CD4-positive, alpha-beta T cell treated with Interleukin-17A for 4 hours (primary cell): Measurements from ENCODE around the gene HOTAIR.

Experiments
- DNase-seq: peaks from one replicate; pipeline ENCODE4 v3.0.0-alpha.2; 2020; ENCODE audit warnings: mixed read lengths

HOTAIR gene

DNA sequence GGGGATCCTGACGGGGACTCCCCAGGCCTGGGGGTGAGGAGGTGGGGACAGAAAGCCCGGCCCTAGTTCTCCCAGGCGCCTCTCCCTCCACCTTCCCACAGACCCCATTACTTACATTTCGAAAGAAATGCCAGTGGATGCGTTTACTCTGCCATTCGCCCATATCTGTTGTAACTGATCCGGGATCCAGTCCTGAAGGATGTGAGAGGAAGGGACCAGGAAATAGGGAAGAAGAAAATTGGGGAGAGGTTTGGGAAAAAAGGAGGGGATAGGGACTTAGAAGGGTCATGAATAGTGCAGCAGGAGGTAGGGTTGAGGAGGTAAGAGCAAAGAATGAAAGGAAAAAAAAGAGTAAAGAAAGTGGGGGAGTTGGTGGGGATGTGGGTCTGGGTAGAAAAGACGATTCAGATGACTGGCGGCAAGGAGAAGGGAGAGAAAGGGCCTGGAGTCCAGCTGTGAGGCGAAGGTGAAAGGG lies 18.9 kb downstream of the HOTAIR start:
- no peak for DNase-seq

DNA sequence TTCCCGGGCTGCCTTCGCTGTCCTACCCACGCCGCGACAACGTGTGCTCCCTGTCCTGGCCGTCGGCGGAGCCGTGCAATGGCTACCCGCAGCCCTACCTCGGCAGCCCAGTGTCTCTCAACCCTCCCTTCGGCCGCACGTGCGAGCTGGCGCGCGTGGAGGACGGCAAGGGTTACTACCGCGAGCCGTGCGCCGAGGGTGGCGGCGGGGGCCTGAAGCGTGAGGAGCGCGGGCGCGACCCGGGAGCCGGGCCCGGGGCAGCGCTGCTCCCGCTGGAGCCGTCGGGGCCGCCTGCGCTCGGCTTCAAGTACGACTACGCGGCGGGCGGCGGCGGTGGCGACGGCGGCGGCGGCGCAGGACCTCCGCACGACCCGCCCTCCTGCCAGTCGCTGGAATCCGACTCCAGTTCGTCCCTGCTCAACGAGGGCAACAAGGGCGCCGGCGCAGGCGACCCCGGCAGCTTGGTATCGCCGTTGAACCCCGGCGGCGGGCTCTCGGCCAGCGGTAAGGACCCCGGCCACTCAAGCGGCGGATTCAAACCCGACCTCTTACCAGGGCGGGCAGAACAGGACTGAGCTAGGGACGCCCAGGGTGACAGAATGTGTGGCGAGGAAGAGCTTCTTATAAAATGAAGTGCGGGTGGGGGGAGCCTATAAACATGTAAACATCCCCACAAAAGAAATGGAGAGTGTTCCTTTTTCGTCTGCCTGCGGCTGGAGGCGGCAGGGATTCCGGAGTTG lies 19.5 kb downstream of the HOTAIR start:
- no peak for DNase-seq

DNA sequence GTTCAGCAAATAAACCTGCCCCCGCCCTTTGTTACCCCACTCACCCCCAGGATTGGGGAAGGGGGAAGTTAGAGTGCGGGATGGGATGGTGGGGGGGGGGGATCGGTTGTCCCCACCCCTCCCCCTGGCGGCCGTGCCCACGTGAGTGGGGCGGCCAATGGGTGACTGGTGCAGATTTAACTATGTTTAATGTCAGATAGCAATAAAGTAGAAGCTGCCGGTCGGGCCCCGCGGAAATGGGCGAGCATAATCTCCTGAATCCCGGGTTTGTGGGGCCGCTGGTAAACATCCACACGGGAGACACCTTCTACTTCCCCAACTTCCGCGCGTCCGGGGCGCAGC lies 20.1 kb downstream of the HOTAIR start, which contains the start of gene HOXC12:
TSS of gene HOXC12 (plus strand) at position 210 of the 342 bp plus-strand sequence. CDS start at position 237, 27 bp downstream.
- no peak for DNase-seq

DNA sequence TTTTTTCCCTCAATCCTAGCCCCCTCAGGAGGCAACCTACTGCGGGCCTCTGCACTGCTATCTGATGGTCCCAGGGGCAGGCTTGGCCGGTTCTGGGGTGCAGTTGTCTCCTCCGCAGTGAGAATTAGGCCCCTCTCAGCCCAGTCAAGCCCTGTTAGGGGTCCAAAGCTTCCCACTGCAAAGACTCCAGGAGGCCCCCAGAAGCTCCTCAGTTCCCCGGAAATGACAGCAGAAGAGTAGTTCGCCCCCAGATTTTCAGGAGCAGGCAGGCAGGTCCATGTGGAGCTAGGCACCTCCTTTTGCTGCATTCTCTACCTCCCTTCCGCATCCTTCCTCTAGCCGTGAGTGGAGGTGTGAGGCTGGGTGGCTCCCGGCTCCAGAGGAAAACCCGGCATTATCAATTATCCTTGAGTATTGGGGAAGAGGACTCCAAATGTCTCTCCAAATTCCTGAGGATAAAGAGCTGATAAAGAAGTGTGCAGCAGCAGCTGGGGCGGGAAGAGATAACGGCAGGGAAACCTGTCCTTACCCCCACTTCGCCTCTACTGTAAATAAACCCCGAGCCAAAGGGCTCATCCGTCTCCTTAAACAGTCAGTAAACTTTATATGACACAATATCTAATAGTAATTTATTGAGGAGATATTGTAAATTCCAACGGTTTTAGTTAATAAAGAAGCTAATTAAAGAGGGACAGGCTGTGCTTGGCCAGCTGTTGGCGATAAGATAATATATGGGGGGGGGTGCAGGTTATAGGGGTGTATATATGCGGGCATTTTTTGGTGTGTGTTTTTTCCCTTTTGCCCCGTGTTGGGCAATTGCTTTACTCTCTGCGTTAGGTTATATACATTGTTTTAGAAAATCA lies 20.7 kb downstream of the HOTAIR start:
- no peak for DNase-seq

DNA sequence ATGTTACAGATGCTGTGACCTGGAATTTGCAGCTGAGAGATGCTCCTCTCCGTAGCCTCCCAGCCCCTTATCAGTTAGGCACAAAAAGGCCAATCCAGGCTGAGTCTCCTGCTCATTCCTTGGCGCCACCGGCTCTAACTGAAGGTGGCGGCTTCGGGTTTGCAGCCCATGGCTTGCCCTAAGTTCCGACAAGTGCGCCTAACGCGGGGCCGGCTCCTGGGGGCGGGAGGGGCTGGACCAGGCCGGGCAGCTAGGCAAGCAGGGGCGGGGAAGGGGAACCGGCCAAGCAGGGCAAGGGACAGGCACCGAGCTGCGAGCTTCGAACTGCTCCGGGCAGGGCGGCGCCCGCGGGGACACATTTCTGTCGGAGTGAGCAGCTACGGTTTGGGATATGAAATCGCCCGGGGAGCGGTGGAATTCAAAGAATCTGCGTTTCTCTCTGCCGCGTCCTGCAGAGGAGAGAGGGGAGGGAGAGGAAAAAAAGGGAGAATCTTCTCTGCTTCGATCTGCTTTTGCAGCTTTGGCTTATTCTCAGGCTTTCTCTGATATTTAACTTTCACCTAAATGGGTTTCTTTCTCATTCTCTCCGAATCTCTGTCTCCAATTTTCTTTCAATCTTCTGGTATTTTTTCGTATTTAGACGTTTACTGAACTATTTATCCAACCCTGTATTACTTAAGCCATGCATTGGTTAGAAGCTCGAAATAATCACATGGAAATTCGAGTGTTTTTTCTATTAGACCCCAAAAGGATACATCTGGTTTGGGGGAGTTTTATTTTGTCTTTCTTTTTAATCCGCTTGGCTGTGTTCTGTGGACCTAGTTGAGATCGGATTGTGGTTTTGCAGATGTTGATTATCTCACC lies 21.7 kb downstream of the HOTAIR start:
- DNase-seq = no peak

DNA sequence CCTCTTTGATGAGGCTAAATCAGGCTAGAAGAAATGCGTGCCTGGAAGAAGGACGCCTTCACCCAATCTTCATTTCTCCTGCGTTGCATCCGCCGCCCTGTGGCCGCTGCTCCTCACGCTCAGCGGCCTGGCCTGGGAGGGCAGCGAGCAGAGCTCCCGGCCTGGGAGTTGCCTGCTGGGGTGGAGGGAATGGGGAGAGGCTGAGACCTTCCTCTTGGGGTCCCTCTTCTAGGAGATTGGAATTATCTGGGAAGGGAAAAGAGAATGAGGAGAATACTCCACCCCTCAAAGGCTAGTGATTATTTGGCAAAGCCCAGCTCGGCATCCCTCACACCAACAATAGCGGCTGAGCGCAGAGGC lies 22.4 kb downstream of the HOTAIR start:
- no peak for DNase-seq

DNA sequence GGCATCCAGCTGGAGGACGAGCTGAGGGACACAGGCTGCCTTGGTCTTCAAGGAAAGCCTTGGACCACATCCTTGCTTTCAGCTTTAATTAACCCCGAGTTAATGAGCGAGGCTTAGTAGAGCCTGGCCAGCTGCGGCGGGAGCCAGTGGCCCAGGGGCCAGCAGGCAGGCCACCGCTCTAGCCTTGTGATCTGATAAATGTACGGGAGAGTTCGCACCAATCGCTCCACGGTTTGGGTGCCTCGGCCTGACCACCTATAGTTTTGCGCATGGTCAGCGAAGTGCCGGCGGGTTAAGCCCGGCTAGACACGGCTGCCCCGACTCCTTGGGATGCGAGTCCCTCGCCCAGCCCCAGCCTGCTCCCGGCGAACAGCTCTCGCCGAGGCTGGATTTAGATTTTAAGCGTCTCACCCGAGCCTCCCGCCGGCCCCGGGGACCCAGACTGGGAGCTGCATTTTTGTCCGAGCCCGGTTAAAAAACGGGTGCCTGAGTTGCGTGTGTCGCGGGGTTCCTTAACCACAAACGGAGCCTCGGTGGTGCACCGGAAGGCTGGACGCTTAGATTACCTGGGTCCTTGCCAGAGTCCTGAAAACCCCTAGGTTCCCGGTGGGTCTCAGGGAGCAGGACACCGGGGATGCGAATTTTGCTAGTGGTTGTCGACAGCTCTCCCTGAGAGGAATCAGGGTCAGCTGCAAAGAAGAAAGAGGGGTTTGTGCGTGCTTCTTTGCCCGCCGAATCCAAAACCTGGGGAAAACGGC lies 23.0 kb downstream of the HOTAIR start:
- DNase-seq = no peak

DNA sequence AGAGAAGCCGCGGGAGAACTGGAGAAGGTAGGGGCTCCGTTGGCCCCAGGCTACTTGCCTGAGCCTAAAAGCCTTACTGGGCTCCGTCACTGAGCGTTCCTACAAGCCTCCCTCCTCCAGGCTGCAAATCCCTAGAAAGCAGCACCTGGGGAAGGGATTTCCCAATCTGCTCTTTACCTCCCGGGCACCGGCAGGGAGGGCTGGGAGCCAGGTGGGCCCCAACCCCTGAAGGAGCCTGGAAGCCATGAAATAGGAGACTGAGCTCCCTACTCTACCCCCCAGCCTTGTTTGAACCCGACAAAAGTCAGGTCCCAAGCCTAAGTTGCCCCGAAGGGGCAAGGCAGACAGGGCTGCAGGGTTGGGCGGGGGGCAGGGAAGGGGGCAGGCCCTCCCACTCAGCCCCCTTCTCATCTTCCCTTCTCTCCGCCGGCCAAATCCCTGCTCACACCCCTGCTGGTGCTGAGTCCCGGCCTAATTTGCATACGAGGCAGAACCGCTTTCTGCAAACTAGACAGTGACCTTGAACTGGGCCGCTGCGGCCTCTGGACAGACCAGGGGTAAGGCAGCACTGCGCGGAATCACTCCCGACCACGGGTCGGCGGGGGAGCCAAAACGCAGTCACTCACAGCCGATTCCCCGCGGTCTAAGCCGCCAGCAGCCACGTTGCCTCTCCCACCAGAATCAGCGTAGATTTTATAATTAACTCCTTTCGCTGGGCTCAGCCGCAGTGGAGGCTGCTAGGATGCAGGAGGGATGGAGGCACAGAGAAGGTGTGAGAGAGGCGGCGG lies 23.8 kb downstream of the HOTAIR start:
- DNase-seq = no peak

DNA sequence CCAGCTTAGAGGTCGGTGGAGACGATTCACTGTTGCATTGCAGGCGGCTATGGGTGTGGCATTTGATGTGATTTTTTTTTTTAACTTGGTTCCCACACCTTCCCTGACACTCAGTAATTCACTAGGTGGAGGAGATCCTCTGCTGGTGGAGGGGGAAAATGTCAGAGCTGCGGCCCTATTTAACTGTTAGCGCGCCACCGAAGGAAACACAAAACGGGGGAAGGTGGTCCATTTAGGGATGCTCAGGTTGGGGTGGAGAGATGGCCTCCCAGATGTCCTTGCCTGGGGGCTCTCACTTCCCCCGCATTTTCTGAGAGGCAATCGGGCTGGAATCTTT lies 24.3 kb downstream of the HOTAIR start:
- no peak for DNase-seq

DNA sequence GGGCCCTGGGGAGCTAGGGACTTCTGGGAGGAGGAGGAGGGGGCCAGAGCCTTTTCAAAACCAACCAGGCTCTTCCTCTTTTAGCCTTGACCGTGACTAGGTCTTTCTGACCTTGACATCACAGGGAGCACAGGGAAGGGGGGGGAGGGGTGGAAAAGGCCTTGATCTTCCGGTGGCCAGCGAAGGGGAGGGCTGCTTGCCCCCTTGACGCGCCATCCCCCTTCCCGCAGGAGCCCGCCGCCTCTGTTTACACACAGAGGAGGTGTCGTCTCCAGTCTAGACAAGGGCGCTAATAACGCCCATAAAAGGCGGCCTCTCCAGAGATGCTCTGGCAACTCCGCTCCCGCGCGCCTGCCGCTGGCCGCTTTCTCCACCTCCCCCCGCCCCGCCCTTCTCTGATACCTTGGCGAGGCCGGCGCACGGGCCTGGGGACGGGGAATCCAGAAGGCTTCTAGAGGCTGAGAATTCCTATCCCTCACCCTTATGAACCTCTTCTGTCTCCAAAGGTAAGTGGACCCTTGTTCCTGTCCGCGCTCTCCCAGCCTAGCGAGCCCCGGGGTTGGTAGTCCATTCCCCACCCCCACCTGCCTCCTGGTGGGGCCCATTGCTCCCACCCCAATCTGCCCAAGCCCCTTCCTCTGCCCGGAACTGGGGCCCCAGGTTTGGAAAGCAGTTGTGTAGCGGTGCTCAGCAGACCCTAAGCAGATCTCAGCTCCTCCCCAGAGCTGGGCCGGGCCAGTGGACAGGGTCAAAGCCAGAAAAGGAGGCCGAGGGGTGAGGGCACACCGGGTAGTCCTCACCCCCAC lies 24.9 kb downstream of the HOTAIR start:
- DNase-seq = no peak

DNA sequence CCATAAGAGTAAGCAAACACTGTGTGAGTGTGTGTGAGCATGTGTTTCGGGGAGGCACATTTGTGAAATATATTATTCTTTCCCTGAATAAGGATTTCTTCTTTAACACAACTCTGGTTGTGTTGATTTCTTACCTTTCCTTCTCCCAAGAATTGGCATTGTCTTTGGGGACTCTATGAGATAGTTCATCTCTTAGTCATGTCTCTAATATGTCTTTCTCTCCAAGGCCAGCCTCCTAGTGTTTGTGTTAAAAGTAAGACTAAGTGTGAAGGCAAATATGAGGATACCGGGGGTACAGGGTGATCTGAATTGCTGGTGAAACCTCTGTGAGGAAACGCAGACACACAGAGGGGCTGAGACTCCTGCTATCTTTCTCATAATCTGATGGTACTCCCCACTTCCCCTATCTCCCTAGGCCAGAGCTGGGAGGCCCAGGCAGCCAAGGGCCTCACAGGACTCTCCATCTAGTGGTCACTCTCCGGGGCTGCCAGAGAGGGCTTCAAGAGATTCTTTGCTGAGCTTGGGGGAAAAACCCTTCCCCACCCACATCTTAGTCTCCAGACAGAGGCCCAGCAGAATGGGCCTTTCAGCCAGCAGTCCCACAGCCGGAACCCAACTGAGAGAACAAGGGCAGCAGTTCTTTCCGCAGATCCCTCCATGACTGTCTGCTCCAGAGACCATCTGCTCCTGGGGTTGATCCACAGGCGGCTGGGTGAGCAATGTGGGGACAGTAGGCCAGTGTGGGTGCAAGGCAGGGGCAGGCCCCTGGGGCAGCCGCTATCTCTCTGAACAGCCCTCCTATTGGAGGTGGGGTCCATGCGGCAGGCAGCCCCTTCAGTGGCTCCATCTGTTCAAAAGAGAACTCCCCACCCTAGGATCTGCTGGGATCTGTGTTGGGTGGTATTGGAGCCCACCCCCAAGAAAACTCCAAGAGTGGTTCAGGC lies 25.8 kb downstream of the HOTAIR start:
- DNase-seq = no peak

DNA sequence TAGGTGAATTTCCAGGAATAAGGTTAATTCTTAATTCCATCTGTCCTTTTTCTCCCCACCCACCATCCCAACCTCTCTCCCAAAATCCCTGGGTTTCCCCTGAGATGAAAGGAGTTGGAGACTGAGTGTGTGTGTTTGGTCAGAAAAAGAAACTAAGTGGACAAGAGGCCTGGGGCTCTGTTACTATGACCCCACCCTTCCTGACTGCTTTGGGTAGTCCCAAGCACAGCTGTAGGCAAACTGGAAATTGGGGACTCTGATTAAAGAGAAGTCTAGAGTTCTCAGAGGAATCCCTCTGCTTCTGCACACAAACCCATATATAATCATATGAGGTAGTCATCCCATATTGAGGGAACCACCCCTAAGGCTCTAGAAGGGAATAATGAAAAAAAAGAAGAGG lies 27.0 kb downstream of the HOTAIR start:
- DNase-seq = no peak

DNA sequence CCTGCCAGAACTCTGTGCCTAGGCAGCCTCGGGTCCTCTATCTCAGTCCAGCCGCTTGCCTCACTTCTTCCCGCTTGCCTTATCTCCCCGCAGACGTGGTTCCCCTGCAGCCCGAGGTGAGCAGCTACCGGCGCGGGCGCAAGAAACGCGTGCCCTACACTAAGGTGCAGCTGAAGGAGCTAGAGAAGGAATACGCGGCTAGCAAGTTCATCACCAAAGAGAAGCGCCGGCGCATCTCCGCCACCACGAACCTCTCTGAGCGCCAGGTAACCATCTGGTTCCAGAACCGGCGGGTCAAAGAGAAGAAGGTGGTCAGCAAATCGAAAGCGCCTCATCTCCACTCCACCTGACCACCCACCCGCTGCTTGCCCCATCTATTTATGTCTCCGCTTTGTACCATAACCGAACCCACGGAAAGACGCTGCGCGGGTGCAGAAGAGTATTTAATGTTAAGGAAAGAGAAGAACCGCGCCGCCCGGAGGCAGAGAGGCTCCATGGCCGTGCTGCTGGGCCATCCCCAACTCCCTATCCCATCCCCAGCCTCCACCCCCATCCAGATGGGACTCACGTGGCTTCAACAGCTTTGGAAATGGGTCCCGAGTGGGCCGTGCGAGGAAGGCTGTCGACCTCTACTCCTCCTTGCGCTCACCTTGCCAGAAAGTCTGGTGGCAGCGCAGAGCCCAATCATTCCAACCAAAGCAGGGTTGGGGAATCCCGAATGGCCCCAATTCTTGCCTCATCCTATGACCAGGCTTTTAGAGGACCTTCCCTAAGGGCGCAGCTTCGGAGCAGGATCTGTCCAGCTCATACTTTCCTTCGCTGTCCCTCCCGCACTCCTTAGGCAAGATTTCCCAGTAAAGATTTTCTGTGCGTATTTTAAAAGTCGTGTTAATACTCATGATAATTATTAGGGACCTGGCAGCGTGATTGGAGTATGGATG lies 29.6 kb downstream of the HOTAIR start:
- no peak for DNase-seq

DNA sequence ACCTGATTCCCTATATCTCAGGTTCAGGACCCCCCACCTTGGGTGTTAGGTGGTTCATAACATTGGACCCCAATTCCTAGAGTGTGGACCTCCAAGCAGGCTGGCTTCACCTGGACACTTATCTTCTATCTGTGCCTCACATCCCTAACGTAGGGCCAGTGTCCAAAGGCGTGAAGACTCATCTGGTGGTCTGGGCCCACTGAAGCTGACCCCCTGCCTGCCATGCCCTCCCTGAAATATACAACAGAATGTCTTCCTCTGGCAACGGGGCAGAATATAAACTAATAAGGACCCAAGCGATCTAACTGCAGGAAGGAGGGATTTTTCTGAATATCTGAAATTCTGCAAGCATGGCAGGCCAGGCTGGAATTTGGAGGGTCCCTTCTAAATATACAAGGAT lies 30.5 kb downstream of the HOTAIR start:
- DNase-seq = no peak

DNA sequence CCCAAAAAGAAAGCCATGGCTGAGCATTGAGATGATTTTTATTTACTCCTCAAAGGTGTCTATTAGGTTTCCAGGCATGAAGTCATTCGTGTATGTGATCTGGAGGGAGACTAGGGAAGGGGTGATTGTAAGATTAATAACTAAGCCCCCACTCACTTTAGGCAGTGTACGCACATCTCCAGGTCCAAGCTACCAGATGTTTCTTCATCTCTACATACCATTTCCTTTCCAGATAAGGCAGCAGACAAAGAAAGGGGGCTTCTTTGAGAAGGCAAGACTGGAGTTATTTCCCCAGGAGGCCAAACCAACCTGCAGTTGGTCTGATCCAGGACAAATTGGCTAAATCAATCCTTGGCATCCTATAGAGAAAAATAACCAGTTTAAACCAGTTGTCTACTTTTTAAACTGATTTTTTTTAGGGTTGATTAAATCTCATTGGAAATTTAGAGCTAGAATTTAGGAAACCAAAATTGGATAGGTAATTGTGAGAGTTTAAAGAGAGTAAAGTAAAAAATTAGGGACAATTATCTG lies 32.2 kb downstream of the HOTAIR start:
- no peak for DNase-seq

DNA sequence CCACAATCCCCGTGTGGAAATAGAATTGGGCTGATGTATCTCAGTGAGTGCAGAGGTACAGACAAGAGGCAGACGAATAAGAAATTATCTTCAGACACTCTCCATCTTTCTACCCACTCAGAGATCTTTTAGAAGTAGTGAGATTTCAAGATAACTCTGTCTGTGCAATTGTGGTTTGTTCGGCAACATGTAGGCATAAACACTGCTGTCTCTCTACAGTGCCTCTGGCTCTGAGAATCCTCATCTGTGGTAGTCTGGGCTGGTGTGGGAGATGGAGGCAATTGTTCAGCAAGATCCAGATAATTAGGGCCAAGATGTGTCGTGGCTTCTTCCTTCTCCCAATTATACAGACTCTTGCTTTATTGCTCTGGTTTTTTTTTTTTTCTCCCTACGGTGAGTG lies 33.0 kb downstream of the HOTAIR start:
- no peak for DNase-seq

DNA sequence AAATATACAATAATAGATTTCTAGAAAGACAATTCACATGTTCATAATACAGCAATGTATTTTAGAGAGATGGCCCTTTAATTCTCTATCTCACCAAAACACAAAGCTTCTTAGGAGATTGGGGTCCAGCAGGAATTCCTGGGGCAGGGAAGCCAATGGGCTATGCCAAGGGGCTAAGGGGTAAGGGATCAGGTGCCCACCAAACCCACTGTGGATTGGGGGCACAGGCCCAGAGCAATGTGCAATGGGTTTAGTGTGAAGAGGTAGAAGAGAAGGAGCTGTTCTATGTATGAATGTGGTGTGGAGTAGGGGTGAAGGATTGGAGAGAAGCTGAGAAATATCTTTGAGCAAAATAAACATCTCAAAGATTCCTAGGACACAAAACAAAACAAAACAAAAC lies 33.6 kb downstream of the HOTAIR start:
- no peak for DNase-seq

DNA sequence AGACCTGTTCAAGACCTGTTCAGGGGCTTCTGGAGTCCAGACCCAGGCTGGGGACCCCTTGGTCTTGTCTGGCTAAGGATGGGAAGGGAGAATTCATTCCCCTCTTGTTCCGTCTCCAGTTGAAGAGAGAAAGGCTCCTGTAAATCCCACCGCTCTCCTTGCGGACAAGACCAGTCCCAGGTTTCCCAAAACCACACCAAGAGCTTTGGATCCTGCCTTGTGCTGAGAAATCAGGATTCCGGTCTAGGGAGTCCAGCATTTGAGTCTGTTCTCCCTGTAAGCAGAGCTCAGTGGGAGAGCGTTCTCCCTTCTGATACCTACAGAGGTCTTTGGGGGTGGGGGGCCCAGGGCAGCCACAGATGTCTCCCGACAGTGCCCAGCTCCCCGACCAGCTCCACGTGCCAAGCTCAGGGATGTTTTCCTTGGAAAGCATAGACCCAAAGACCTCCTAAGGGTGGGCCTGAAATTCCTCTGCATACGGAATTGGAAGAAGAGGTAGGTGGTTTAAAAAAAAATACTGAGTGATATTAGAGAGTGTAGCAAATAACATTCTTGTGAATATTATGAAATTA lies 34.2 kb downstream of the HOTAIR start:
- no peak for DNase-seq
